ENCODE measurements around the gene NIN.
"Not testable (repeated sequence)": the region's sequence is repeated elsewhere in the genome, so short reads cannot be mapped to it uniquely, and the experiment has no call there.

The NIN gene

DNA sequence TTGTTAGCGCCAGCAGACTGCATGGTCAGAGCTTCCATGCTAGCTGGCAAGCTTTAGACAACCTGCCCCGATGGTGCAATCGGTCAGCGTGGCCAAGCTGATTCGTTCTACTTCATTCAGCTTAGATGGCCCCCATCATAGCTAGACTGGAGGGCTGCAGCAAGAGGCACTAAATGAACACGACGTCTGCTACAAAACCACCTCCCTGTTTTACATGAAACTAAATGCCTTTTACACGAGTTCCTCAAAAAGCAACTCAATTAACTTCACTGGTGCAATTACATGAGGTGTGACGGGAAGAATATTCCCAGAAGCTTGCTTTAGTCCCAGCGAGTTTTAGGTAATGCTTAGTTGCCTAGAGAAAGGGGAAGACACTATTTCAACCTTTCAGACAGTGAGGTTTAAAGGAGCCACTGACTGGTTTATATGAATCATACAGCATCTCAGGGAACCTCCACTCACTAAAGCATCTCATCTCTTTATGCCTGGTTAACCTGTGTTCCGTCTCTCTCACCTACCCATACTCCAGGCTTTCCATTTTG is 8.4 kb downstream of the NIN start:
- ATAC-seq (replicated peaks; ENCODE audit: extremely low read depth, poor library complexity, severe bottlenecking) (no peak), DNase-seq (ENCODE audit: low spot score in 2 of 2) (no peak)
- peak overlapping the region; percentile 93 for H3K27ac Mint-ChIP-seq (ENCODE audit: low read depth)
- no peaks in the 10 kb centered on the region for H3K9me3 Mint-ChIP-seq
- H3K4me3 Mint-ChIP-seq: peak overlapping the region; percentile 74
- peaks cover 88% of the 10 kb centered on the region for H3K4me1 Mint-ChIP-seq
- H3K27me3 Mint-ChIP-seq: no peaks in the 10 kb centered on the region
- H3K36me3 Mint-ChIP-seq (ENCODE audit: insufficient read depth): peaks cover 25% of the 10 kb centered on the region

DNA sequence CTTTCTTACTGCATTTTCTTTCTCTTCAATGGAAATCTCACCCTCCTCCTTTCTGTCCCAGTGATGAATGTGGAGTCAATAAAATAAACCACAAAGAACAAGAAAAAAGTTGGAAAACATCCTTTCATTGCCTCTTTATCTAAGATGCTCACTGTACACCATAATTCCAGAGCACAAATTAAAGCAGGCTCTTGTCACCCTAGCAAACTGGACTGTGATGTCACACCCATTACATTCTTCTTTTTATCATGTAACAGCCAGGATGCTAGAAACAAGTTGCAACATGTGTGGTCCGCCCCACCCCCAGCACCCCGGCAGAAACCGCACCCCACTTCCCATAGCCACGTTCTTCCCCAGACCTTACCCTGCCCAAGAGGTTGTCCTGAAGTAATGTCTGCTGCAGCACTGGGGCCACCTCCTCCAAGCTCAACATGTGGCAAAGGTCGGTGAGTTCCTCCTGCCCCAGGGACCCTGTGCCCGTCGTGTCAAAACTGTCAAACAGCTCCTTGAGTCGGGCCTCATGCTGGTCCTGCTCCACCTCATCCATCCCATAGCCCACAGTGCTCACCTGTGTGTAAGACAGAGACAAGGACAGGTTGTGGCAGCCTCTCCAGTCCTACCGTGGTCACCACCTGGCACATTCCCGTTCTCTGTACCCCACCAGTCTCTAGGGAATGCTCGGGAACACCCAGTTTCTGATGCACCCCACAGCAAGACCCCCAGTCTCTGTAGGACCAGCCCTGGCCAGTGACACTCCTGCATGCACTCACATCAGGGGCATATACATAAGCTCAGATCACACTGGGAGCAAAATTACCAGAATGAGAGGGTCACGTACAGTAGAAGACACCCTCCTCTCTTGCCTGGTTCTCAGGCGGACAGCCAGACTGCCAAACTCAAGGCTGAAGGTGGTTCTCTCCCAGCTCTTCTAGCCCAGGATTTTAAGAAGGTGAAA is 9.2 kb downstream of the NIN start:
- ATAC-seq (replicated peaks; ENCODE audit: extremely low read depth, poor library complexity, severe bottlenecking) (peak; percentile 81), DNase-seq (ENCODE audit: low spot score in 2 of 2) (peak; percentile 36 to 71)
- no peaks in the 10 kb centered on the region for H3K9me3 Mint-ChIP-seq

GRCh38 chr14:50820786-50821509 is 10.0 kb downstream of the NIN start:
- peak overlapping the region; percentile 74 for H3K4me3 Mint-ChIP-seq
- no peak for ATAC-seq (replicated peaks; ENCODE audit: extremely low read depth, poor library complexity, severe bottlenecking)

More for the DNA sequence above, 9.2 kb downstream of the NIN start:
- peak overlapping the region; percentile 93 for H3K27ac Mint-ChIP-seq (ENCODE audit: low read depth)
- peak overlapping the region; percentile 74 for H3K4me3 Mint-ChIP-seq
- H3K36me3 Mint-ChIP-seq (ENCODE audit: insufficient read depth): peaks cover 25% of the 10 kb centered on the region
- H3K4me1 Mint-ChIP-seq: peaks cover 86% of the 10 kb centered on the region
- H3K27me3 Mint-ChIP-seq: no peaks in the 10 kb centered on the region

GRCh38 chr14:50819303-50819702 is 11.7 kb downstream of the NIN start:
- not testable (repeated sequence) for DNase-seq (ENCODE audit: low spot score in 2 of 2); ATAC-seq (replicated peaks; ENCODE audit: extremely low read depth, poor library complexity, severe bottlenecking); H3K27me3 Mint-ChIP-seq; H3K9me3 Mint-ChIP-seq
- Mint-ChIP-seq H3K4me3 (peak overlapping the region; percentile 12), H3K36me3 (ENCODE audit: insufficient read depth) (peaks cover 29% of the 10 kb centered on the region), H3K27ac (ENCODE audit: low read depth) (peak overlapping the region; percentile 93), H3K4me1 (peaks cover 83% of the 10 kb centered on the region)

More at GRCh38 chr14:50820786-50821509, 10.0 kb downstream of the NIN start:
- no peaks in the 10 kb centered on the region for H3K27me3 Mint-ChIP-seq
- H3K27ac Mint-ChIP-seq (ENCODE audit: low read depth): peak overlapping the region; percentile 93
- DNase-seq (ENCODE audit: low spot score in 2 of 2): no peak
- H3K36me3 Mint-ChIP-seq (ENCODE audit: insufficient read depth): peaks cover 27% of the 10 kb centered on the region
- H3K9me3 Mint-ChIP-seq: no peaks in the 10 kb centered on the region
- peaks cover 84% of the 10 kb centered on the region for H3K4me1 Mint-ChIP-seq

GRCh38 chr14:50816395-50817047 is 14.4 kb downstream of the NIN start:
- DNase-seq (ENCODE audit: low spot score in 2 of 2) (no peak), ATAC-seq (replicated peaks; ENCODE audit: extremely low read depth, poor library complexity, severe bottlenecking) (no peak)
- Mint-ChIP-seq H3K4me3 (no peak overlapping the region), H3K27ac (ENCODE audit: low read depth) (peak overlapping the region; percentile 32), H3K4me1 (peaks cover 78% of the 10 kb centered on the region), H3K9me3 (no peaks in the 10 kb centered on the region), H3K36me3 (ENCODE audit: insufficient read depth) (peaks cover 32% of the 10 kb centered on the region), H3K27me3 (no peaks in the 10 kb centered on the region)

DNA sequence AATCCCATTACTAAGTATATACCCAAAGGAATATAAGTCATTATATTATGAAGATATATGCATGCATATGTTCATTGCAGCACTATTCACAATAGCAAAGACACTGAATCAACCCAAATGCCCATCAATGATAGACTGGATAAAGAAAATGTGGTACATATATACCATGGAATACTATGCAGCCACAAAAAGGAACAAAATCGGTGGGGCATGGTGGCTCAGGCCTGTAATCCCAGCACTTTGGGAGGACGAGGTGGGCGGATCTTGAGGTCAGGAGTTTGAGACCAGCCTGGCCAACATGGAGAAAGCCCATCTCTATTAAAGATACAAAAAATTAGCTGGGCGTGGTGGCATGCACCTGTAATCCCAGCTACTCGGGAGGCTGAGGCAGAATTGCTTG is 15.4 kb downstream of the NIN start:
- ATAC-seq (replicated peaks; ENCODE audit: extremely low read depth, poor library complexity, severe bottlenecking); DNase-seq (ENCODE audit: low spot score in 2 of 2); H3K9me3 Mint-ChIP-seq; H3K27me3 Mint-ChIP-seq; H3K4me3 Mint-ChIP-seq: not testable (repeated sequence)
- peaks cover 69% of the 10 kb centered on the region for H3K4me1 Mint-ChIP-seq
- H3K36me3 Mint-ChIP-seq (ENCODE audit: insufficient read depth): peaks cover 29% of the 10 kb centered on the region
- H3K27ac Mint-ChIP-seq (ENCODE audit: low read depth): peak overlapping the region; percentile 81

- Mint-ChIP-seq H3K27ac (ENCODE audit: low read depth) (peak overlapping the region; percentile 81), H3K36me3 (ENCODE audit: insufficient read depth) (peaks cover 25% of the 10 kb centered on the region), H3K4me1 (peaks cover 65% of the 10 kb centered on the region)
- not testable (repeated sequence) for H3K9me3 Mint-ChIP-seq; ATAC-seq (replicated peaks; ENCODE audit: extremely low read depth, poor library complexity, severe bottlenecking); H3K4me3 Mint-ChIP-seq; H3K27me3 Mint-ChIP-seq; DNase-seq (ENCODE audit: low spot score in 2 of 2)
These were observed 15.9 kb downstream of the NIN start for GRCh38 chr14:50815058-50815457.

GRCh38 chr14:50814161-50814560 is 16.8 kb downstream of the NIN start:
- Mint-ChIP-seq H3K4me1 (peaks cover 60% of the 10 kb centered on the region), H3K27ac (ENCODE audit: low read depth) (peak overlapping the region; percentile 81), H3K9me3 (no peaks in the 10 kb centered on the region), H3K36me3 (ENCODE audit: insufficient read depth) (peaks cover 24% of the 10 kb centered on the region), H3K4me3 (peak overlapping the region; percentile 59), H3K27me3 (no peaks in the 10 kb centered on the region)
- ATAC-seq (replicated peaks; ENCODE audit: extremely low read depth, poor library complexity, severe bottlenecking) (no peak), DNase-seq (ENCODE audit: low spot score in 2 of 2) (no peak)

DNA sequence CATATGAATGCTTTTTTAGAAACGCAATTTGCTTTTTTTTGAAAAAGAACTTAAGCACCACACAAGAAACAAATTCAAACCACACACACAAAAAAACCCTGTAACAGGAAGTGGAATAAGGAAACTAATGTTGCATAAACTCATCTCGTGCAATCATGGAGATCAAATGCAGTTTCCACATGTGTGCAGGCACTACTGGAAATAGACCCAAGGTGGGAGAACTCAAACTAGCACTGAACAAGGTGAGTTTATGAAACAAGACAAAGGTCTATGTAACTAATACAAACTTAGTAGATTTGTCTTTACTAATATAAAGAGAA is 17.5 kb downstream of the NIN start:
- Mint-ChIP-seq H3K9me3 (no peaks in the 10 kb centered on the region), H3K36me3 (ENCODE audit: insufficient read depth) (peaks cover 21% of the 10 kb centered on the region), H3K27ac (ENCODE audit: low read depth) (peak overlapping the region; percentile 81), H3K4me1 (peaks cover 56% of the 10 kb centered on the region), H3K27me3 (no peaks in the 10 kb centered on the region), H3K4me3 (peak overlapping the region; percentile 73)
- ATAC-seq (replicated peaks; ENCODE audit: extremely low read depth, poor library complexity, severe bottlenecking) (peak; percentile 78), DNase-seq (ENCODE audit: low spot score in 2 of 2) (no peak)

- H3K4me3 Mint-ChIP-seq: peak overlapping the region; percentile 73
- H3K36me3 Mint-ChIP-seq (ENCODE audit: insufficient read depth): peaks cover 17% of the 10 kb centered on the region
- H3K4me1 Mint-ChIP-seq: peaks cover 53% of the 10 kb centered on the region
- H3K27me3 Mint-ChIP-seq: no peaks in the 10 kb centered on the region
- H3K9me3 Mint-ChIP-seq: no peaks in the 10 kb centered on the region
- H3K27ac Mint-ChIP-seq (ENCODE audit: low read depth): peak overlapping the region; percentile 81
- no peak for DNase-seq (ENCODE audit: low spot score in 2 of 2)
- no peak for ATAC-seq (replicated peaks; ENCODE audit: extremely low read depth, poor library complexity, severe bottlenecking)
These were observed 18.0 kb downstream of the NIN start for GRCh38 chr14:50812856-50813543.

DNA sequence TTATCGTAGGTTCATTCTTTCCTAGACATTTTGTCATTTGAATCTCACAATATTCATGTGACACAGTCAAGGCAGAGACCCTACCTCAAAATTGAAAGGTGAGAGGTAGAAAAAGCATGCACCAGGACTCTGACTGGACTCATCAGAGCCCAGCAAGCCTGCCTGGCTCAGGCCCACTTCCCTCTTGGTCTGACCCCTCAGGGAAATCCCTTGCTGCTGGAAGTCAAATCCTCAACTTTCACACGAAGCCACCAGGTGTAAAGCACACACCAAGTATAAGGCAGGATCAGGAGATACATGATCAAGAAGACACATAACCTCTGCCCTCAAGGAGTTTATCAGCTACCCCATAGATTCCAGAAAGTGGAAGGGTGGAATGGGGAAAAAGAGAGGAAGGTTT is 18.8 kb downstream of the NIN start:
- ATAC-seq (replicated peaks; ENCODE audit: extremely low read depth, poor library complexity, severe bottlenecking) (no peak), DNase-seq (ENCODE audit: low spot score in 2 of 2) (no peak)
- Mint-ChIP-seq H3K9me3 (no peaks in the 10 kb centered on the region), H3K27me3 (no peaks in the 10 kb centered on the region), H3K27ac (ENCODE audit: low read depth) (peak overlapping the region; percentile 81), H3K4me3 (peak overlapping the region; percentile 73), H3K36me3 (ENCODE audit: insufficient read depth) (peaks cover 20% of the 10 kb centered on the region), H3K4me1 (peaks cover 59% of the 10 kb centered on the region)

DNA sequence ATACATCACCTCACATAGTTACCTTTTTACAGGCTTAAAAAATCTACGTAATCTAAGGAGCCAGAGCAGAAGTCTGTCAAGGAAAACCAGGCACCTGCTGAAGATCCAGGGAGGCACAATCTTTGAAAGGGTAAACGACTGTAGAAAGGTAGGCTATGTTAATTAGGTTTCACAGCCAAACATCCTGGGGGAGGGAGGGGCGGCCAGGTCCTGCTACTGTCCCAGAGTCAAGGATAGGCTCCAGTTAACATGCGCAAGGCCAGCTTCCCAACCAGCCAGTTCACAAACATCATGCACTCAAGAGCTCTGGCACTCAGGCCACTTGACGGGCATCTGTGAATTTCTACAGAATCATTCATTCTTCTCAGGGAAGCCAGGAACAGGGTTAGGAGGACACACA is 22.9 kb downstream of the NIN start:
- H3K36me3 Mint-ChIP-seq (ENCODE audit: insufficient read depth): peaks cover 21% of the 10 kb centered on the region
- H3K27me3 Mint-ChIP-seq: no peaks in the 10 kb centered on the region
- H3K4me3 Mint-ChIP-seq: no peak overlapping the region
- DNase-seq (ENCODE audit: low spot score in 2 of 2) (no peak), ATAC-seq (replicated peaks; ENCODE audit: extremely low read depth, poor library complexity, severe bottlenecking) (no peak)
- no peaks in the 10 kb centered on the region for H3K9me3 Mint-ChIP-seq
- peaks cover 39% of the 10 kb centered on the region for H3K4me1 Mint-ChIP-seq
- H3K27ac Mint-ChIP-seq (ENCODE audit: low read depth): peak overlapping the region; percentile 38
